NCI-H526 (cell line): Measurements from ENCODE around the gene PRKAG3.

ENCODE experiments used
- DNase-seq, 2 experiments: peaks; one replicate each; lab custom pipeline; 2025; lab: John Stamatoyannopoulos, UW

Gene PRKAG3

DNA sequence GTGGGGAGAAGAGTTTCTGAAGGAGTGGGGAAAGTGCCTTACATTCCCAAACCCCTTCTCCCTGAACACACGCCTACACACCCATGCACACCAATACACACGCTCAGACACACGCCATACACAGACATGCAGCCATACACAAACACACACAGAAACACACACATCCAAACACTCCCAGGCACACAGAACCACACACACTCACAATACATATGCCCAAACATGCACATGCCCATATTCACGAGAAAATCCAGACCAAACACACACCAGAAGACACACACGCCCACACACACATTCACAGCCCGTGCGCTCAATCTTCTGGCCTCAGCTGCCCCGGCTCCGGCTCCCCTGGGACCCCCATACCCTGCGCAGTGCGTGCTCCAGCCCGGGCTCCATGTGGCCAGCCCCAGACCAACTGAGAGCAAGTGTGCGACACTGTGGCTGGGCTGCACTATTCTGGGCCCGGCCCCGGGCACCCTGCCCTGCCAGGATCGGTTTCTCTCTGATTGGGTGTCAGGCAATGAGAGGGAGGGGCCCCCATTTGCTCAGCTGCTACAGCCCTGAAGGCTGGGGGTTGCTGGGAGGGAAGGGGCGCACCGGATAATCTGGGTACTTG lies at the start of gene PRKAG3:
Gene PRKAG3 (minus strand): TSS at position 426 of the 613 bp plus-strand sequence.
- no peak for DNase-seq

DNA sequence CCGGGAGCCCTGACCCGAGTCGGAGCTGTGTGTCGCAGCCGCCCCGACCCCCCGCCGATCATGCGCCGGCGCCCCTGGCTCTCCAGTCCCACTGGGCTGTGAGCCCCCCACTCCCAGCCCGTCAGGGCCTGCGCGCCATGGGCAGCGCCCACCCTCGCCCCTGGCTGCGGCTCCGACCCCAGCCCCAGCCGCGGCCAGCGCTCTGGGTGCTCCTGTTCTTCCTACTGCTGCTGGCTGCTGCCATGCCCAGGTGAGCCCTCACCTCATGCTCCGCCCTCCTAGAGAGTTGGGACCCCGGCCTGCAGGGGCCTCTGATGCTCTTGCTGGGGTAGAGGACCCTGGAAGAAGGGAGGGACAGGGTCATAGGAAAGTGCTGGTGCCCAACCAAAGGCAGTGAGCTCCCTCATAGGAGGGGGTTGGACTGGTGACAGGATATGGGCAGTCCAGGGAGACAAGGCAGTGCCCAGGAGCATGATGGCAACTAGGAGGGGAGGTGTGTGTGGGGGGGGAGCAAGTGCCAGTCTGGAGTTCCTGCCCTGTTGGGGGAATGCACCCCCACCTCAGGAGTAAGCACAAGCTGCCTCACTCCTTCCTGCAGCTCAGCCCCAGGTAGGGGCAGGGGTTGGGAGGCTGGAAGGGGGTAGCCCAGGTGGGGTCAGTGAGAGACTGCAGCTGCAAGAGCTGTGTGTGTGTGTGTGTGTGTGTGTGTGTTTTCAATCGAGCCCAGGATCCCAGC lies 49.4 kb upstream of the PRKAG3 start:
- DNase-seq, result no peak

DNA sequence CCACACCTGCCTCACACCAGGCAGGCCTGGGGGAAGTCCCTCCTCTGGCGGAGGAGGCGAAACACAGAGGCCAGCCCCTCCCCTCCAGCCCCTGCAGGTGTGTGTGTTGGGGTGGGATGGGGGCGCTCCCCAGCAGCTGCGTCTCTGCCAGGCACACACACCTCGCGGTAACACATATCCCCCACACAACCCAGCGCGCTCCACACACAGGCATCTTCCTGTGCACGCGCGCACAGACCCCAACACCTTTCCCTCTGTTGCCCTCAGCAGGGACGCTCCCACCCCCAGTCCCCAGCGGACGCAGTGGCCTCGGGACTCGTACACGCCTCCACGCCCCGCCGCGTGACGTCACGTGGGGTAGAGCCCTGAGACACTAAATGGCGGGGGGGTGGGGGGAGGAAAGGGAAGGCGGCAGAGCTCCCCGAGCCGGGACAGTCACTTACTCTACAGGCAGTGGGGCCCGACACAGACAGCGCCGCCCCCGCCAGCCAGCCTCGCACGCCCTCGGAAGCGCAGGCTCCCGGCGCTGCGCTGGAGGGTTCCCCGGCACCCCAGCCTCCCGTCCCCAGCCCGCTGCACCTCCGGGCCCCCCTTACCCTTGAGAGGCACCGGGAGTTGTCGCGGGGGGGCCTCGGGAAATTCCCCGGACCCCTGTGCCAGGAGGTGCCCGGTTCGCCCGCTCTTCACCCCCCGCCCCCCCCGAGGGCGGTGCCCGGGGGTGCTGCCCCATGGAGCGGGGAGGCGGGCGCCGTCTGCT lies 48.7 kb upstream of the PRKAG3 start, which contains the start of gene WNT10A:
Gene WNT10A (plus strand): TSS at position 751 of the 757 bp plus-strand sequence. CDS start 144 bp downstream, outside the sequence.
- DNase-seq, result peak; percentile 9 to 69

DNA sequence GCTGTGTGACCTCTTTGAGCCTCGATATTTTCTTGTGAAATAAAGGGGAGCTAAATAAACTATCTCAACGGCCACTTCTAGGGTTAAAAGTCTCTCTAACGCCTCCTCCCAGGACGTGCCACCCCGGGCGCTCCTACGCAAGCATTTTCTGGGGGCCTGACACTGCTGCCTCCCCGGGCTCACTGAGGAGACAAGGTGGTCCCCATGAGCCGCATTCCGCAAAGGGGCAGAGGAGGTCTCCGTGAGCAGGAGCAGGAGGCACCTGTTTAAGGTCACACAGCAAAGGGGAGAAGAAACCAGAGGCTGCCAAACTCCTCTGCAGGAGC lies 48.1 kb upstream of the PRKAG3 start:
- no peak for DNase-seq

GRCh38 chr2:218878926-218879761 lies 47.5 kb upstream of the PRKAG3 start:
- DNase-seq, result no peak

DNA sequence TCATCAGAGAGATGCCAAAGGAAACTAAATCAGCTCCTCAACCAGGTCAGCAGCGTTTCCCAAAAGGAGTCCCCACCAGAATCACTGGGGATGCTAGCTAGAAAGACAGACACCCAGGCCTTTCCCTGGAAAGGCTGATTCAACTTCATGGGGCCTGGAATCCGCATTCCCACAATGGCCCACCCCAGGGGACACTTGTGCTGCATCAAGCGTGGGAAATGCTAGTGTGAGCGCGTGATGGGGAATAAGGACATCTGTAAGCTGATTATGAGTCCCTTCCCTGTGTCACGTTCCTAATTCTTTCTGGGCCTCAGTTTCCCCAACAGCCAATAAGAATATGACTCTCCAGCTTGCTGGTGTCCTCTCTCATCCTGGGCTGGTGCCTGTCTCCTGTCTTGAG lies 46.9 kb upstream of the PRKAG3 start:
- DNase-seq, result no peak

GRCh38 chr2:218877891-218878290 lies 46.3 kb upstream of the PRKAG3 start:
- no peak for DNase-seq

- DNase-seq, result no peak
Measured at GRCh38 chr2:218877331-218877730, 45.7 kb upstream of the PRKAG3 start.

DNA sequence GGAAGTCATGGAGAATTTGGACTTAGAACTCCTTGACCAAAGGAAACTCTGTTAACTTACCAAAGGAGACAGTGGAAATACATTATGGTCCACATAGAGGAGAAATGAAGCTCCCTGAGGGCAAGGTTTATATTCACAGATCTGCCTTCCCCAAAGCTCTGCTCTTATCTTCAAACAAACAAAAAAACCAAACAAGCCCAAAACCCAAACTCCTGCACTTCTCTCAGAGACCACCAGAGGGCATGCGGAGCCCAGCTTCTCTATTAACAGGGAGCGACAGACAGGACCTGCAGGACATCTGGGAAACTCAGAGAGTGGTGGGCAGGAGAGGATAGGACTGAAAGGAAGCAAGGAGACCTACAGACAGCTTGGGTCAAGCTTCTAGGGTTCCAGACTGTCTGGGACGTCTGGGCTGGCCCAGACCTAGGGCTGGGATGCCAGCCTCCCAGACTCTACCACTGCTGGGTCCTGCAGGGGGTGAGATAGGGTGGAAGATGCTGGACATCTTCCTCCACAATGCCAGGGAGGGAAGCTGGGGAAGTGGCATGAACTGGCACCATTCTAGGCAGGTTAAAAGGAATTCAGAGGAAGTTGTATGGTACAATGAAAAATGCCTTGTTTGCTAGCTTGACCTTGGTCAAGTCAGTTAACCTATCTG lies 45.1 kb upstream of the PRKAG3 start:
- DNase-seq, result peak; percentile 52 to 85

DNA sequence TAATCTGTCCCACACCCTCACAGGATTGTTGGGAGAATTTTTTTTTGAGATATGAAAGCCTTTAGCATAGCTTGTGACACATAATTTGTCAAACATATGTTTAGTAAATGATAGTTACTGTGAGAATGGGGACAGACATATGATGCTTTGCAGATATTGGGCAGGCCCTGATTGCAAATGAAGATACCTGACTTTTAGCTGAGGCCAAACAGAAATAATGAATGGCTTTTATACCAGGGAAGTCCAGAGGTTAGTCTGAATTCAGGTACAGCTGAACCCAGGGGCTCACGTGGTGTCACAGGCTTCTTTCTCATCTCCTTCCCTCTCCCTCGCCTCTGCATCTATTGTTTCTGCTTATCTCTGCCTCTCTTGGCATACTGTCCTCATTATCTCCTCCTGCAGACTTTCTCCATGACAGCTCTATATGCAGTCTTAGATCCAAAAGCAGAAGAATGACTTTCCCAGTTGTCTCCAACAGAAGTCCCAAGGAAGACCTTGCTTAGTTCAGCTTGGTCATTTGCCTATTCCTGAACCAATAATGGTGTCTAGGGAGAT lies 44.2 kb upstream of the PRKAG3 start:
- no peak for DNase-seq

GRCh38 chr2:218873359-218874194 lies 42.0 kb upstream of the PRKAG3 start:
- no peak for DNase-seq

GRCh38 chr2:218872645-218873358 lies 41.2 kb upstream of the PRKAG3 start:
- DNase-seq, result no peak

GRCh38 chr2:218871345-218872302 lies 40.0 kb upstream of the PRKAG3 start:
- DNase-seq, result no peak

DNA sequence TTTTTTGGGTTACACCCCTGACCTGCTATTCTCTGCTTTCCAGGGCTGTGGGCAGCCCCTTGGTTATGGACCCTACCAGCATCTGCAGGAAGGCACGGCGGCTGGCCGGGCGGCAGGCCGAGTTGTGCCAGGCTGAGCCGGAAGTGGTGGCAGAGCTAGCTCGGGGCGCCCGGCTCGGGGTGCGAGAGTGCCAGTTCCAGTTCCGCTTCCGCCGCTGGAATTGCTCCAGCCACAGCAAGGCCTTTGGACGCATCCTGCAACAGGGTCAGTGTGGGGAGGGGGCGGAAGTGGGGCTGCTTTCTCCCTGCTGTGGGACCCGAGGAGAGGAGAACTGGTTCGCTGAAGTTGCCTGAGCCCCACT lies 39.4 kb upstream of the PRKAG3 start:
- no peak for DNase-seq

DNA sequence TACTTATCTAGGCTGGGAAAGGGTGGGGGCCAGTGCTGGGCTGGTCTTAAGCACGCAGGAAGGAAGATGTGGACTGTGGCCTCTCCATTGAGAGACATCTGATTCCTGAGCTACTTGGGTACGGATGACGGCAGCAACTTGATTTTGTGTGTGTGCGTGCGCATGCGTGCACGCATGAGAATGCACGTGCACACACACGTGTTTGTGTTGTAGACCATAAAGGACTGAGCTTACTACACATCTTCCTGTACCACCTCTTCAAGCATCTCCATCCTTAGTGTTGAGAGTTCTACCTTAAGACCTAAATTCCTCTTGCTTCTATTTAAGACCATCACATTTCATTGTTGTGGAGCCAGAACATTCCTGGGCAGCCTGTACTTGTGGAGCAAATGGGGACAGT lies 37.5 kb upstream of the PRKAG3 start:
- no peak for DNase-seq

- DNase-seq, result no peak
Measured at GRCh38 chr2:218867900-218868299, 36.3 kb upstream of the PRKAG3 start.

GRCh38 chr2:218865999-218866398 lies 34.4 kb upstream of the PRKAG3 start:
- DNase-seq, result no peak

GRCh38 chr2:218865396-218865795 lies 33.8 kb upstream of the PRKAG3 start:
- no peak for DNase-seq
